Limb (tissue), 2 donors: ENCODE measurements around the gene ZHX3.

Experiments used
- DNase-seq, 2 donors: peaks; one replicate each; pipeline ENCODE4 v3.0.0-alpha.2; 2016; ENCODE audit errors: extremely low spot score in 2 of 2

Gene ZHX3

GRCh38 chr20:41230136-41230535 lies 87.4 kb downstream of the ZHX3 start:
- DNase-seq = no peak

- no peak for DNase-seq
Measured at GRCh38 chr20:41229259-41229658, 88.3 kb downstream of the ZHX3 start.

- no peak for DNase-seq
Measured at GRCh38 chr20:41228858-41229257, 88.7 kb downstream of the ZHX3 start.

- no peak for DNase-seq
Measured at GRCh38 chr20:41226426-41226825, 91.1 kb downstream of the ZHX3 start.

- DNase-seq = no peak
Measured at GRCh38 chr20:41225091-41225490, 92.4 kb downstream of the ZHX3 start.

GRCh38 chr20:41224281-41224680 lies 93.2 kb downstream of the ZHX3 start:
- no peak for DNase-seq

- no peak for DNase-seq
Measured at GRCh38 chr20:41223112-41223511, 94.4 kb downstream of the ZHX3 start.

GRCh38 chr20:41222703-41223102 lies 94.8 kb downstream of the ZHX3 start:
- no peak for DNase-seq

GRCh38 chr20:41222296-41222695 lies 95.2 kb downstream of the ZHX3 start:
- no peak for DNase-seq

- DNase-seq = no peak
Measured at GRCh38 chr20:41221614-41222218, 95.8 kb downstream of the ZHX3 start.

- DNase-seq = no peak
Measured at GRCh38 chr20:41219824-41220223, 97.7 kb downstream of the ZHX3 start.

- no peak for DNase-seq
Measured at GRCh38 chr20:41218466-41218865, 99.1 kb downstream of the ZHX3 start.

- no peak for DNase-seq
Measured at GRCh38 chr20:41217422-41217821, 100.1 kb downstream of the ZHX3 start.

- no peak for DNase-seq
Measured at GRCh38 chr20:41214666-41215065, 102.9 kb downstream of the ZHX3 start.

GRCh38 chr20:41214202-41214601 lies 103.3 kb downstream of the ZHX3 start:
- DNase-seq = no peak

- peak in 1 of 2 donors; percentile 40 for DNase-seq
Measured at GRCh38 chr20:41213150-41213820, 104.2 kb downstream of the ZHX3 start.

GRCh38 chr20:41205313-41205712 lies 112.2 kb downstream of the ZHX3 start:
- DNase-seq = no peak

GRCh38 chr20:41204304-41205265 lies 112.9 kb downstream of the ZHX3 start:
- DNase-seq = no peak

- DNase-seq = no peak
Measured at GRCh38 chr20:41203660-41204059, 113.9 kb downstream of the ZHX3 start.

- no peak for DNase-seq
Measured at GRCh38 chr20:41202426-41202825, 115.1 kb downstream of the ZHX3 start.

- DNase-seq = no peak
Measured at GRCh38 chr20:41201760-41202159, 115.8 kb downstream of the ZHX3 start.
